Panc1 (cell line): ENCODE results near the gene KCNK2.

Experiments used
- CTCF ChIP-seq: fragments of 450-650 bp; IDR thresholded peaks from 2 replicates; pipeline ENCODE4 v1.5.1; 2017; ENCODE audit warnings: mild to moderate bottlenecking
- POLR2AphosphoS5 ChIP-seq: IDR thresholded peaks from 2 replicates; pipeline ENCODE4 v1.6.1; 2012; ENCODE audit warnings: mild to moderate bottlenecking, low read depth, low read length, moderate library complexity
- REST ChIP-seq, 2 experiments: IDR thresholded peaks; 2 replicates each; pipeline ENCODE4 v1.6.1; 2011 to 2012; ENCODE audit warnings: low read depth in 2 of 2, control low read depth in 1 of 2, low read length in 1 of 2, mild to moderate bottlenecking in 1 of 2, moderate library complexity in 1 of 2; ENCODE audit not compliant: insufficient read depth in 1 of 2
- SIN3A ChIP-seq: IDR thresholded peaks from 2 replicates; pipeline ENCODE4 v1.6.1; 2012; ENCODE audit warnings: low read depth, mild to moderate bottlenecking, low read length, moderate library complexity, borderline replicate concordance; ENCODE audit not compliant: insufficient read depth
- TCF7L2 ChIP-seq: IDR thresholded peaks from 2 replicates; pipeline ENCODE4 v1.6.1; 2011; ENCODE audit warnings: mild to moderate bottlenecking, low read depth, low read length, inconsistent platforms

DNA sequence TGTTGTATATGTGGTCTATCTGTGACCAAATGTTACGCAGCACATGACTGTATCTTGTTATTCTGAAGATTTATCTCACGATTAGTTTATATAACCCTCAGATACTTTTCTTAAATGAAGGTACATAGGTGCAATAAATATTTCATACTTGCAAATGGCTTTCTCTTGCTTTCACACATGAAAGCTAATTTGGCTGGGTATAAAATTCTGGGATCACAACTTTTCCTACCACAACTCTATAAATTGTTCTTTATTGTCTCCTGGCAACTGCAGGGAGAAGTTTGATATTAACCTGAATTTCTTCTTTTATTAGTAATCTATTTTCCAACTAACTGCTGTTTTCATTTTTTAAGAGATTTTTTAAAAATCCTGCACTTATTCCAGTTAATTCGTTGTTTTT, 58.9 kb downstream of the KCNK2 start:
- TF ChIP-seq CTCF, result no peak
- TF ChIP-seq POLR2AphosphoS5, result no peak
- TF ChIP-seq REST (IDR thresholded peaks at IDR 0.05; ENCODE audit: insufficient read depth in 1 of 2, low read depth in 2 of 2, low read length in 1 of 2), result no peak
- TF ChIP-seq SIN3A, result no peak
- TF ChIP-seq TCF7L2, result no peak
